ELR (cell line): ENCODE results near the gene SPRN.
A peak's percentile ranks its signal among the peaks of the same experiment; 100 is the strongest.
"Not testable (repeated sequence)": the region's sequence is repeated elsewhere in the genome, so short reads cannot be mapped to it uniquely, and the experiment has no call there.

Source experiments
- DNase-seq: peaks from one replicate; pipeline ENCODE4 v3.0.0-alpha.2; 2015; ENCODE audit warnings: low read depth

SPRN gene

DNA sequence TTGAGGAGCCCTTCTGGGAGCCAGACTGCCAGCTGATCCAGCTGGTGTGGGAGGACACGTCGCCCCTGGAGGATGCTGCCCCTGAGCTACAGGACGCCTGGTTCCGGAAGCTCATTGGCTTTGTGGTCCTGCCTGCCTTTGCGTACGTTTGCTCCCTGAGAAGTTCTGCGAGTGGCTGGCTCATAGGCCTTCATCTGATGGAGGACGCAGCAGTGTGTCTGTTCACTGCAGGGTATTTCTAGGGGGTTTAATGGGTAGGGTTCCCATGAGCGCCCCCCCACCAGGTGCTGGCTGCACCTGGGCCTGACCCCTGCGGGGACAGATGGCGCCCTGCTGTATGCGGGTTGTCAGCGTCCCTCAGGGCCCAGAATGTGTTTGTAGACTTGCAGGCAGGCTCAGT, 40.4 kb downstream of the SPRN start:
- no peak for DNase-seq

DNA sequence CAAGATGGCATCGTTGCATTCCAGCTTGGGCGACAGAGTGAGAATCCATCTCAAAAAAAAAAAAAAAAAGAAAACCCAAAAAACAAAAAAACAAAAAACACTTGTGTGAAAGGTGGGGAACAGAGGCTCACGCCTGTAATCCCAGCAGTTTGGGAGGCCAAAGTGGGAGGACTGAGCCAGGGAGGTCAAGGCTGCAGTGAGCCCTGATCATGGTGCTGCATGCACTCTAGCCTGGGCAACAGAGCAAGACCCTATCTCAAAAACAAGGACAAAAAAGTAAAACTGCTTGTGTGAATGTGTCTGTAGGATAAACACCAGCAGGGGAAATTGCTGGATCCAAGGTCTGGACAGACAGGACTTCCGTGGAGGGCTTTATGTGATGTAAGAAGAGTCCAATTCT, 40.9 kb downstream of the SPRN start:
- no peak for DNase-seq

GRCh38 chr10:133381036-133381435, 43.4 kb downstream of the SPRN start:
- DNase-seq, result no peak

DNA sequence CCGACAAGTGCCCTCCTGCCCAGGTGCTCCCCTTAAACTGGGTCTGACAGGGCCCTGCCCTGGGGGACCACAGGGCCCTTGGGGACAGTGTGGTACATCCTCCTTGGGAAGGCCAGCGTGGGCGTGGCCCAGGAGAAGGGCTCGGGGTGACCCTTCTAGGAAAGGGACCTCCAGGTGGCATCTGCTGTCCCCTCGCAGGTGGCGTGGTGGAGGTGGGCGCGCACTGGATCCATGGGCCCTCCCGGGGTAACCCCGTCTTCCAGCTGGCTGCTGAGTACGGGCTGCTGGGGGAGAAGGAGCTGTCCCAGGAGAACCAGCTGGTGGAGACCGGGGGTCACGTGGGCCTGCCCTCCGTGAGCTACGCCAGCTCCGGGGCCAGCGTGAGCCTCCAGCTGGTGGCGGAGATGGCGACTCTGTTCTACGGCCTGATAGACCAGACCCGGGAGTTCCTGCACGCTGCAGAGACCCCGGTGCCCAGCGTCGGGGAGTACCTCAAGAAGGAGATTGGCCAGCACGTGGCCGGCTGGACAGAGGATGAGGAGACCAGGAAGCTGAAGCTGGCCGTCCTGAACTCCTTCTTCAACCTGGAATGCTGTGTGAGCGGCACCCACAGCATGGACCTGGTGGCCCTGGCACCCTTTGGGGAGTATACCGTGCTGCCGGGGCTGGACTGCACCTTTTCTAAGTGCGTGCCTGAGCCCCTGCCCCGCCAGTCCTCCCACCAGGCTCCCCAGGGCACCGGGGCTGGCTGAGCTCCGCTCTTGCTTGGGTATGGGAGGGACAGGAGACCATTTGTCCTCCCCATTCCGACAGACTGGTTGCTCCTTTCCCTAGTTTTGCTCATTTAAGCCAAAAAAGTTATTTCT, 44.4 kb downstream of the SPRN start:
- no peak for DNase-seq

DNA sequence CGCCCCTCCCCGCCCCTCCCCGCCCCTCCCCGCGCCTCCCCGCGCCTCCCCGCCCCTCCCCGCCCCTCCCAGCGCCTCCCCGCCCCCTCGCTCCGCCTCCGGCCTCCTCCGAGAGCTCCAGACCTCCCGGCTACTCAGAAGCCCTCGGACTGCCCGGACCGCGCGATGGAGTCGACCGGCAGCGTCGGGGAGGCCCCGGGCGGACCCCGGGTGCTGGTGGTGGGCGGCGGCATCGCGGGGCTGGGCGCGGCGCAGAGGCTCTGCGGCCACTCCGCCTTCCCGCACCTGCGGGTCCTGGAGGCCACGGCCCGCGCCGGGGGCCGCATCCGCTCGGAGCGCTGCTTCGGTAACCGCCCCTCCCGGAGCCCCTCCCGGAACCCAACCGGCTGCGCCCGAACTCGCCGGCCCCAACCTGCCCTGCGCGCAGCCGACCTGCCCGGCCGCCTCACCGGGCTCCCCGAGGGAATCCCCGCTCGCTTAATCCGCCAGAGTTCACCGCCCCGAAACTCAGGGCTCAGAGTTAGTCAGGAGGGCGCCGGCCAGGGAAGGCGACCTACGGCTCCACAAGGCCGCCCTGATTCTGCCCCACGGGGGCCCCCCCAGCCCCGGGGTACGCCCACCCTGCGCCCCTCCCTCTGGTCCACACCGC, 45.1 kb downstream of the SPRN start, which contains the start of gene PAOX:
Gene PAOX, plus strand, starts transcription at position 111 of the 649 bp plus-strand sequence. Its CDS starts 55 bp downstream, at position 166.
- DNase-seq, result peak; percentile 70

GRCh38 chr10:133378251-133379096, 46.0 kb downstream of the SPRN start:
- peak; percentile 60 for DNase-seq

GRCh38 chr10:133377818-133378250, 46.6 kb downstream of the SPRN start:
- no peak for DNase-seq

- DNase-seq, result no peak
Observed at GRCh38 chr10:133377025-133377817, 47.2 kb downstream of the SPRN start.

DNA sequence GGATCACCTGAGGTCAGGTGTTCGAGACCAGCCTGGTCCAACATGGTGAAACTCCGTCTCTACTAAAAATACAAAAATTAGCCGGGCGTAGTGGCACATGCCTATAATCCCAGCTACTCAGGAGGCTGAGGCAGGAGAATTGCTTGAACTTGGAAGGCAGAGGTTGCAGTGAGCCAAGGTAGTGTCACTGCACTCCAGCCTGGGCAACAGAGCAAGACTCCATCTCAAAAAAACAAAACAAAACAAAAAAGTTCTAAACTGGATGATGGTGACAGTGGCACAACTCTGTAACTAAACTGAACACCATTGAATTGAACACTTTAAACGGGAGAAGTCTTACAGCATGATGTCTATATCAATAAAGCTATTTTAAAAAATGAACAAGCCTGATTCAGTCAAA, 48.2 kb downstream of the SPRN start:
- DNase-seq, result not testable (repeated sequence)

- DNase-seq, result no peak
Observed at GRCh38 chr10:133375357-133376115, 48.9 kb downstream of the SPRN start.

DNA sequence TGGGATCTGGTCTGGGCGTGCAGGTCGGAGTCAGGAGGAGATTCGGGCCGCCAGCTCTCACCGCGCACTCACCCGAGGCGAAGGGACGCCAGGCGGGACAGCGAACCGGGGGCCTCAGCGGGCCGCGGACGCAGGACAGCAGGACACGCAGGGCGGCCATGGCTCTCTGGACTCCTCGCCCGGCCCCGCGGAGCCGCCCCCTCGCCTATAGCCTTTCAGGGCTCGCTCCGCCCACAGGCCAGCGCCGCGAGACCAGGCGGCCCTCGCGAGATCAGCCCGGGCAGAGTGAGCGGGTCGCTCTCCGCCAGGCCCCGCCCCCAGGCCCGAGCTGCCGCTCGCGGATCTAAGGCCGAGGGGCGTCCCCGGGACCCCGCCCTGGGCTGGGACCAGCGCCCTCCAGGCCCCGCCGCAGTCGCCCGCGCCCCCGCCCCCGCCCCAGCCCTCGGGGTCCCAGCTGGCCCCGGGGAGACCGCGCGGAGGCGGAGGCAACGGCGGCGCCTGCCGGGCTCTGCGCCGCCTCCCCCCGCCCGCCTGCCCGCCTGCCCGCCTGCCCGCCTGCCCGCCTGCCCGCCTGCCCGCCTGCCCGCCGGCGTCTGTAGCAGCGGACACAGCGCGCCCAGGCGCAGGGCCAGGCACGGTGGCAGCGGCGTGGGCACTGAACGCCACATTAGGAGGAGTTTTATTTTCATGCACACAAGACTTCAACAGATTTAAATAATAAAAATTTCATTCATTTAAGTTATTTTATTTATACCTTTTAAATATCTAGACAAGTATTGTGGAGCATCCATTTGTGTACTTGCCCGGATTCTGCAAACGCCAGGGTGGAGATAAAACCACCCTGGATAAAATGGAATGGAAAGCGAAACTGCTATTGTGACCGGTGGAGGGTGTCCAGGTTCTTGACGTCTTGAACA, 51.0 kb downstream of the SPRN start, which contains the start of gene ECHS1:
Gene ECHS1, minus strand, starts transcription at position 181 of the 917 bp plus-strand sequence. Its CDS starts 21 bp downstream, at position 160.
- DNase-seq, result peak; percentile 93

- no peak for DNase-seq
Observed at GRCh38 chr10:133372507-133372906, 51.9 kb downstream of the SPRN start.
